Choroid plexus epithelial cell (primary cell): ENCODE results near the gene PASK.

Experiments used
- DNase-seq: peaks from one replicate; pipeline ENCODE4 v3.0.0-alpha.2; 2010; ENCODE audit warnings: low read depth
- H3K4me3 ChIP-seq: 2 replicates; pipeline ENCODE4 v1.5.1; 2011; ENCODE audit warnings: low read depth, mild to moderate bottlenecking, control low read depth, low read length, moderate library complexity
- TF ChIP-seq, protein P1 (sequence below): conservative IDR thresholded peaks from 2 replicates; pipeline ENCODE4 v1.5.1; 2011; ENCODE audit warnings: low read depth, mild to moderate bottlenecking, control low read depth, inconsistent platforms, low read length, moderate library complexity

PASK gene

DNA sequence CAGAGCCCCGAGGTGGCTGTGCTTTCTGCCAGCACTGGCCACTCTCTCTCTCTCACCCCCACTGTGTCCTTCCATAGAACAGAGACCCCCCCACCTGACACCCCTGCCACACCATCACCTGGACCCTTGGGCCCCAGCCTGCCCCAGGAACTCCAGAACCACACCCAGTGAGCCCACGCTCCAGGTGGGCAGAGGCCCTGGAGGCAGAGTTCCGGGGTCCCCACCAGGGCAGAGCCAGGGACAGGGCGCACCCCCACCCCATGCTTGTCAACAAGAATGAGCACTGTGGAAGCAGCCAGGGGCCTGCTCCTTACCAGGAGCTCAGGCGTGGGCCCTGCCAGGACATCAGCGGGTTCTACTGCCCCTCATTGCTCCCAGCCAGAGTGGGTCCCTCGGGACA lies 14.6 kb downstream of the PASK start:
- DNase-seq, result no peak
- H3K4me3 ChIP-seq, result no peak overlapping the region
- TF ChIP-seq, protein P1, sequence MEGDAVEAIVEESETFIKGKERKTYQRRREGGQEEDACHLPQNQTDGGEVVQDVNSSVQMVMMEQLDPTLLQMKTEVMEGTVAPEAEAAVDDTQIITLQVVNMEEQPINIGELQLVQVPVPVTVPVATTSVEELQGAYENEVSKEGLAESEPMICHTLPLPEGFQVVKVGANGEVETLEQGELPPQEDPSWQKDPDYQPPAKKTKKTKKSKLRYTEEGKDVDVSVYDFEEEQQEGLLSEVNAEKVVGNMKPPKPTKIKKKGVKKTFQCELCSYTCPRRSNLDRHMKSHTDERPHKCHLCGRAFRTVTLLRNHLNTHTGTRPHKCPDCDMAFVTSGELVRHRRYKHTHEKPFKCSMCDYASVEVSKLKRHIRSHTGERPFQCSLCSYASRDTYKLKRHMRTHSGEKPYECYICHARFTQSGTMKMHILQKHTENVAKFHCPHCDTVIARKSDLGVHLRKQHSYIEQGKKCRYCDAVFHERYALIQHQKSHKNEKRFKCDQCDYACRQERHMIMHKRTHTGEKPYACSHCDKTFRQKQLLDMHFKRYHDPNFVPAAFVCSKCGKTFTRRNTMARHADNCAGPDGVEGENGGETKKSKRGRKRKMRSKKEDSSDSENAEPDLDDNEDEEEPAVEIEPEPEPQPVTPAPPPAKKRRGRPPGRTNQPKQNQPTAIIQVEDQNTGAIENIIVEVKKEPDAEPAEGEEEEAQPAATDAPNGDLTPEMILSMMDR, result no peak

DNA sequence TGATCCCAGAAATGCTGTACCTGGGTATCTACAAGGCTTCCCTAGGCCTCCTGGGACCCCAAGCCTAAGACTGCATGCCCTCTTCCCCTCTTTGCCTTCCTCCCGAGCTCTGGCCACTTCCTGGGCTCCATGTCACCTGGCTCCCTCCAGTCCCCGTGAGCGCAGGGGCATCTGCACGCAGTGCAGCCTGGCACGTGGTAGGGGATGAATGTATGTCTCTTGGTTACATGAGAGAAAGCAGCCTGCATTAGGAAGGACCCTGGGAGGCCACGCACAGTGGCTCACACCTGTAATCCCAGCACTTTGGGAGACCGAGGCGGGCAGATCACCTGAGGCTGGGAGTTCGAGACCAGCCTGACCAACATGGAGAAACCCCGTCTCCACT lies 15.8 kb downstream of the PASK start:
- TF ChIP-seq, protein P1, result no peak
- no peak for DNase-seq

DNA sequence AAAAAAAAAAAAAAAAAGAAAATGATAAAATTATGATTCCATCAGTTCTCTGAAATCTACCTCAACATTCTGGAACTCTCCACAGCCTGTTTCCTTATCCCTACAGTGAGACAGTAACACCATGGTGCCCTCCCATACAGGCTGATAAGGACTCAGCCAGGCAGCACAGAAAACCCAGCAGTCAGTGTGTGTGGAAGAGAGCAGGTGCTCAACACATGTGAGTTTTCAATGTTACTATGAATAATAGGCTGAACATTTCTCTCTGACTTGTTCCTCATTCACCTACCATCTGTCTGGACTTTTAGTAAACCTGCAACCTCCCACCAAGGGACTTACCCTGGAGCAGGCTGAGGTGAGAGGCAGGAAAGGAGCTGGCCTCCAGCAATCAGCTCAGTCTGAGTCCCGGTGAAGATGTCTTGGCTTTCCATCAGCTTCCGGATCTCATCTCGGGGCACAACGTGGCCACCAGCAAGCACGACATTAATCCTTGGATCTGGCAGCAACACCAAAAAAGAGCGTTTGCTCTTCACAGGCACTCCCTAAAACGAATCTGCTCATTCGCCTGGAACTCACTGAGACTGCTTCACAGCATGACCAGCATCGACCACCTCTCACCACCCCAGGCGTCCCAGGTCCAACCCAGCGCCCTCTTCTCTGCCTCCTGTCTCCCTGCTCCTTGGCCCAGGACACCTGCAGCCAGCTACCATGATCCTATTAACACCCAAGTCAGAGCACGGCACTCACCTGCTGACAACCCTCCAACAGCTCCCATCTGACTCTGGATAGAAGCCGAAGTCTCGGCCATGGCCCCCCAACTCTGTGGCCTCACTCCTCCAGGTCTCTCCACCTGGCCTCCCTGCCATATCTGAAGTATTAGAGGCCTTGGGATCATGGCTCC lies 16.5 kb downstream of the PASK start:
- TF ChIP-seq, protein P1, result no peak
- no peak overlapping the region for H3K4me3 ChIP-seq
- DNase-seq, result no peak

More for the DNA sequence above, 15.8 kb downstream of the PASK start:
- no peak overlapping the region for H3K4me3 ChIP-seq

DNA sequence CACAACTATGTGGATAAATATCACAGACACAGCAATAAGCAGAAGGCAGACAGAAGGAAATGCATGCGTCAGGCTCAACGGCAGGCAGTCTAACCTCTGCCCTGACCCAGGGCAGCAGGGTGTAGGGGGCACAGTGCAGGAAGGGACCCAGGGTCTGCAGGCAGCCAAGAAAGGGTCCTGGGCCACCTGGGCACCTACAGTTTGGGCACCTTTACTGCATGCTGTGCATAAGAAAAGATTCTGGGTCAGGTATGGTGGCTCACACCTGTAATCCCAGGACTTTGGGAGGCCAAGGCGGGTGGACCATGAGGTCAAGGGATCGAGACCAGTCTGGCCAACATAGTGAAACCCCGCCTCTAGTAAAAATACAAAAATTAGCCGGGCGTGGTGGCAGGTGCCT lies 17.7 kb downstream of the PASK start:
- TF ChIP-seq, protein P1, result no peak
- no peak for DNase-seq
- no peak overlapping the region for H3K4me3 ChIP-seq

DNA sequence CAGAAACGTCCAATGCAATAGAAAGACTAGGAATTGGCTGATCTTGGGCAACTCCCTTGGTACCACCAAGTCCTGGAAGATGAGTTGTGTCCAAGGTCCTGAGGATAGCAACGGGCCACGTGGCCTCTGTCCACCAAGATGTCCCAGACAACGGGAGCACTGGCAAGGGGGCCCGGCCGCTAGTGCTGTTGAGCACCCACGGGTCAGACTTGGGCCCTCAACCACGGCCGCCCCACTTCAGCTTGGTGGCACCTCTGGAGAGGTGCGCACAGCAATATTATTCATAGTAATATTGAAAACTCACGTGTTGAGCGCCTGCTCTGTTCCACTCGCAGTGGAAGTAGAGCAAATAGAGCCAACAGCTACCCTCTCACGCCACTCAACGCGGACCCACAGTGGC lies 19.0 kb downstream of the PASK start:
- no peak for DNase-seq
- H3K4me3 ChIP-seq, result no peak overlapping the region
- TF ChIP-seq, protein P1, result no peak

DNA sequence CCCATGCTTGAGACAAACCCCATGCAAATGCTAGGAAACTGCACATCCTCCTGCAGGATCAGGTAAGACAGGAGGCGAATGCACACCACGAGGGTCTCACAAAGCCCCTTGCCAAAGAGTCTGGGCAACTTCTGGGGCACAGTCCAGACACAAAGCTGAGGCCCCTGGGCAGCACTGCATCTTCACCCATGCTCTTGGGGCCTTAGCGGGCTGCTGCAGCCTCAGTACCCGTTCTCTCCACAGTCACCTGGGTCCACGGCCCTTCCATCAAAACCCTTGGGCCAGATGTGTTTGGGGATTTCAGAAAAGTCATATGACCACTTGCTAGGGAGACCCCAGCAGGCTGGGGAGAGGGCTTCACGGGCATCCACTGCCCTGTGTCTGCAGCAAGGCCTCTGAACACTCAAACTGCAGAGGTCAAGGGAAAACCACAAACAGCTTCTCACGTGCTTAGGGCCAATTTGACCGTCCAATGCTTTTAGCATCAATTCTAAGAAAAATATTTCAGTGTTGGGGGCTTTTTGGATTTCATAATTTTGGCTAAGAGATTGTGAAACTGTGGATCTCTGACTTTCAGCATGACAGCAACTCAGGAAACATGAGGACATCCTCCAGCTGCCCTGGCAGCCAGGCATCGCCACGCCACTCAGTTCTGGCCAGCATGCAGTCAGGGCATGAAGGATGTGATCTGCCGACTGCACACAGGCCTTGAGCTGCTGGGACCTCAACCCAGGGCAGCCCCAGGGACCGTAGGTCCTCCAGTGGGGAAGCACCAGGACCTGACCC lies 20.0 kb downstream of the PASK start:
- DNase-seq, result peak; percentile 26
- TF ChIP-seq, protein P1, result no peak
- no peak overlapping the region for H3K4me3 ChIP-seq
